HG02642 (cell line): Measurements from ENCODE around the gene STARD13.

Source experiments
- ATAC-seq: cut with Tn5 transposase; IDR thresholded peaks from one replicate; pipeline ENCODE4 v1.9.1; 2021; ENCODE audit warnings: mild to moderate bottlenecking; ENCODE audit not compliant: unreplicated experiment, poor library complexity

The STARD13 gene

DNA sequence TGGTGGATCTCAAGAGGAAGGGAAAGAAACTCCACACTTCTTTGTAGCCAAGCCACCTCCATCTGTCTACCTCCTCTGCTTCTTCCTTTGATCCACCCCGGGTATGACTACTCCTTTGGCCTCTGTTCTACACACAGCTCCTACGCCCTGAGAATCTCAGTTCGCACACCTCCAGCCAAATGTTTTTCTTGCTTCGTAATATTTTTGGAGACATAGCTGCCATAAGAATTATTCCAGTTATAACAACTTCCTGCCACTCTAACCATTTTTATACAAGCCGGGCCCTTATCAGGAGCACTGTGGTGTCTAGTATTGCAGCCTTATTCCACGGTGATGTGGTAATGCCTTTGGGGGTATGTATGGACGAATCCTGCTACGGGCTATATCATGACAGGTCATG lies 126.7 kb downstream of the STARD13 start:
- no peak for ATAC-seq

DNA sequence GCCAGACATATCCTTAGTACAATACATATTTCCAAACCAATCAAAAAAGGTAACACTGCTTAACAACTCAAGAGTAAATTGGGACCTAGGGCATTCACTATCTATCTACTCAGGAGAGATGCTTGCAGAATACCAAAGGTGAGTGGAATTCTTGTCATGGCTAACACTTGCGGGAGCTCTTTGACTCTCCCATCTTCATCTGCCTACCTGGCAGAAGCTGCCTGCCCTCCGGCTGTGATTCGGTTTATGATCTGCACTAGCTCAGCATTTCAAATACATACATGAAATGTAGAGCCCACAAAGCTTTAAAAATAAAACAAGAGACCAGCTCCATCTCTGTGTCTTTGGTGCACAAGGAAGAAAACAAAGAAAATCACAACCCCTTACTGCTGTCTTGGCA lies 127.3 kb downstream of the STARD13 start:
- no peak for ATAC-seq

DNA sequence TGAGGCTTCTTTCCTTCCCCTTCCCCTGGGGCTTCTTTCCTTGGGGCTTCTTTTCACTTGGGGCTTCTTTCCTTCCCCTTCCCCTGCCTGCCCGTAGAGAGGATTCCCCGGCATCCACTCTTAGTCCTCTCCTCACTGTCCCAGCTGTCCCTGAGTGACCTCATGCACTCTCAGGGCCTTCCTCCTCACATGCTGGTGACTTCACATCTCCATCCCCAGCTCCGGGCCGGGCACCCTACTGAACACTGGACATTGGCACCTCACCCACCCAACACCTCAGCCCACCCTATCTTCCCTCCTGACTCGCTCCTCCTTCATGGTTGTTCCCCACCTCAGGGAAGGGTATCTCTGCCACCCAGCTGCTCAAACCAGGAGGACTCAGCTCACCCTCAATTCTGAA lies 130.6 kb downstream of the STARD13 start:
- ATAC-seq = no peak

DNA sequence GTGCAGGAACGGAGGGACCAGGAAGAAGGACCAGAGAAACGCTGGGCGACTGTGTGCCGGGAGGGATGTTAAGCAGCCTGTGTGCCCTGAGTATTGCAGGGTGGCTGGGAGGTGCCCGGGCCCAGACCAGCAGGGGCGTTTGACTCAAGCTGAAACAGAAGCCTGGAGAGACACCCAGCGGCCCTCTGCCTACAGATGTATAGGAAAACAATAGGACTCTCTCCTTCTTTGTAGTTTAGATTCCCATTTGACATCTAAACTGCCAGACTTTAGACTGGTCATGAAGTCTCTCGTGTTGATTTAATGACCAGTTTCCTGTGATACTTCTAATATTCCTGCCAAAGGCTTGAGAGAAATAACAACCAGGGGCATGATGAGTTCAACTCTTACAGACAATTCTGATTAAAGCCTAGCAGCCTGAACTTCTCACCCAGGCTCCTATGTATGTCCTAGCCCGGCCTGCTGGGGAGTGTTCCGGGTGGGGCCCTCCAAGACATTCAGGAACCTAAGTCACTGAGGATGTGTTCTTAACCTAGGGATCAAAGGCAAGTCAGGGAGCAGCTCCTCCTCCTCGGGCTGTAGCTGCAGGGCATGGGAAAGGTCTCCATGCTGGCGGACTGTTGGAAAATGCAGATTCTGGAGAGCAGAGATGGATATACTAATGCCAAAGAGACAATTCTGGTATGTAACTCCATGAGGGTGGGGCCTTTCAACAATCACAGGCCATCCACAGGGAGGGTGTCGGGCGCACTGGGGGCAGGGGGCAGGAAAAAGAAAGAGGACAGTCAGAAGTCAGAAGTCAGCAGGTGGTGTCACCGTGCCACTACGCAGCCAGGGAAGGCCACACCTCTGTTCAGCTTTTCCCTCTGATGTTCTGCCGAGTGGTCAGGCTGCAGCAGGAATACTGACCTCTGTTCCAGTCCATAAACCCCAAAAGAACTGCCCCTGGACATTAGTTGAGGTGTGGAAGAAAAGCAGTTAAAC lies 131.8 kb downstream of the STARD13 start:
- no peak for ATAC-seq

DNA sequence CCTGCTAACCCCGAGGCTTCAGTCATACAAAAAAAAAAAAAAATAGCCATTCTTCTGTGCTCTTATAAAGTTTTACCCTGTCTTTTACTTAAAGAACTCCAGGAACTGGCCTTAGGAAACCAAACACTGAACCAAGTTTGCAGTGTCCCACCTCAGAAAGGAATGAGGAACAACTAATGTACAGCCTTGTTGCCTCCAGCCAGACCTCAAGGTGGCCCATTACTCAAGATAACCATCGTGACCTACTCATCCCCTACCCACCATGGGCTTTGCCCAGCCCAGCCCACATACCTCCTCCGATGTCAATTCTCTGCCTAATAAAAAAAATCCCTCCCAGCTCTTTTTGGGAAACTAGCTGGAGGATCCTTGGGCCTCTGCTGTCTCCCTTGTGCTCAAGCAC lies 133.2 kb downstream of the STARD13 start:
- no peak for ATAC-seq

DNA sequence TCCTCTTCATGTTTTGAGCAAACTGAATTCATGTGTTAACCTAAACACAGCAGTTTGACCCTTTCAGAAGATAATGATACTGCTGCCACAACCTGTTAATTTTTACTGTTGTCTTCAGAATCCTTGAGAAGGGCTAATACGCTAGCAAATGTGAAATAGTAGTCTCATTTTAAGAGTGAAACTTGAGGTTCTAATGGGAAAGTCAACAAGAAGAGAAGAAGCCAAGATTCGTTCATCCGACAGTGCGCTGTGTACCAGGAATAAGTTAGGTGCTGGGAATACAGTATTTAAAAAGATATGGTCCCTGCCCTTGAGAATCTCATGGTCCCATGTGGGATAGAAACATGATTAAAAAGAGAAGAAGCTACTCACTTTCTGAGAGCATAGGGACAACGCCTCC lies 134.9 kb downstream of the STARD13 start:
- no peak for ATAC-seq

DNA sequence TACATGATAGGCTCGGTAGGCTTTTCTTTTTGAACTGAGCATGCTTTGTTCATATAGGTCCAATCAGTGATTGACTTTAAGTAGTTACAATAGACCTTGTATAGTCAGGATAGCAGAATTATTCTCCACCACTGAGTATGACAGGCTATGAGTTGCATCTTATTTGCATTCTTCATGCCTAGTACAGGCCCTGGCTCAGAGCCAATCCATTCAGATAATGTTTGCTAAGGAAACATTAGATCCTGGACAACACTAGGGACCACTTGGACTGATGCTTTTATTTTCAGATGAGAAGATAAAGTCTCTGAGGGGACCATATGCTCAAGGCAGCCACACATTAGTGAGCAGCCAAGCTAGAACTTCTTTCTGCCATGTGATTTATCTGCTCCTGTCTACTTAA lies 135.4 kb downstream of the STARD13 start:
- no peak for ATAC-seq

DNA sequence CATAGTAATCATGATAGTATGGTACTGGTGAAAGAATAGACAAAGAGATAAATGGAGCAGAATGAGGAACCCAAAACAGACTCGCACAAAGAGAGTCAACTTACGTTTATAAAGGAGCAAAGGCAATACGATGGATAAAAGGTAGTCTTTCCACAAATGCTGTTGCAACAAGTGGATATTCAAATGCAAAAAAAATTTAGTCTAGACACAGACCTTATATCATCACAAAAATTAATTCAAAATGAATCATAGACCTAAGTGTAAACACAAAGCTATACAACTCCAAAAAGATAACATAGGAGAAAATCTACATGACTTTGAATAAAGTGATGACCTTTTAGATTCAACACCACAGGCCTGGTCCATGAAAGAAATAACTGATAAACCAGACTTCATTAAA lies 137.7 kb downstream of the STARD13 start:
- ATAC-seq = no peak

DNA sequence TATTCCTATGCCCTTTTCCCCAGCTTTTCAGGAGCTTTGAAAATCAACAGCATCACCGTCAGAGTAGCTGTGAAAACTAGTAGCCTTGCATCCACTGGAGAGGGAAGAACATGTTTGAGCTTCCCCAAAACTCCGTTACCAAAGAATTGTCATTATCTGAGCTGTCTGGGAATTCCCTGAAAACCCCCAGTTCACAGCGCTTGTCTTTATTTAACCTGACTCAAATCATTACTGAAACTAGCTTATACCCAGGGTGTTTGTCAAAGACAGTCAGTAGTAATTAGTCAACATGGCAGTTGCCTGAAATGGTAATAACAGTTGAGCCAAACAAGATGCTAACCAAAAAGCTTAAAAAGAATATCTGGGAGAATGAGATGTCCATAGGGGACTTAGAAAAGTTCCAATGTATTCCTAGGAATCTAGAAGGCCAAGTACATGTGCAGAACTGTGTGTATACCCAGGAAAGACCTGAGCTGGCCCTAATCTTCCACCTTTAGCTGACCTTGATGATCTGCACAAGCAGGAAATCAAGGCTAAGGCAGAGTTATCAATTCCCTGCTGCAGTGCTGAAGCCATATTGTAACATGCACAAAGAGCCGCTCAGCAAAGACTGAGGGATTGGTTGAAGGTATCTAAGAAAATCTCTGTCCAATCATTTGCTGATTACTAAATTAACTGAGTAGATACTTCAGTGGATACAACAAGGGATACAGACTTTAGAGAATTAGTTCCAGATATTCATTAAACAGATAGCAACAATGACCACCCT lies 138.5 kb downstream of the STARD13 start:
- peak; percentile 91 for ATAC-seq

DNA sequence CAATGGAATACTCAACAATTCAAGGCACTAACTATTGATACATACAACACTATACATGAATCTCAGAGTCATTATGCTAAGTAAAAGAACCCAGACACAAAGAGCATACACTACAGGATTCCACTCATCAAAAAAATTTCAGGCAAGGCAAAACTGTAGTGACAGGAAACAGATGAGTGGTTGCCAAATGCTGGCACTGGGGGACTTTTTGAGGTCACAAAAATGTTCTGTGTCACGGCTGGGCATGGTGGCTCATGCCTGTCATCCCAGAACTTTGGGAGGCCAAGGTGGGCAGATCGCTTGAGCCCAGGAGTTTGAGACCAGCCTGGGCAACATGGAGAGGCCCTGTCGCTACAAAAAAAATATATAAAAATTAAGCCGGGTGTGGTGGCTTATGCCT lies 139.9 kb downstream of the STARD13 start:
- no peak for ATAC-seq

DNA sequence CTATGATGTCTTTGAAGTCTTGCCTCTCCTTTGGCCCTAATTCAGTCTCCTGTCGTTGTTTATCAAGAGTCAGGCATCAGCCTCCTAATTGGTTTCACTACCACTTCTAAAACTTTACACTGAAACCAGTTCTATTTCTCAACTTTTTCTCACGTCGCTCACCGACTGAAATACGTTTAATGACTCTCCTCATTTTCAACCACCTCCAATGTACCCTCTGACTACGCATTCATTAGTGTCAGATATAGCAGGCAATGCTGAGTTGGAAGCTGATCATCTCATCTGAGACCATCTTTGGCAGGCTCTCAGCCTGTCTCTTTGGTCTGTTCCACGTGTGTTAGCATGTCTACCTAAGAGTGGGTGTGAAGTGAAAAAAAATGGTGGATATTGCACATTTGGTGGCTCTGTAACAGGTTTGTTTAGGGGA lies 141.2 kb downstream of the STARD13 start:
- no peak for ATAC-seq

DNA sequence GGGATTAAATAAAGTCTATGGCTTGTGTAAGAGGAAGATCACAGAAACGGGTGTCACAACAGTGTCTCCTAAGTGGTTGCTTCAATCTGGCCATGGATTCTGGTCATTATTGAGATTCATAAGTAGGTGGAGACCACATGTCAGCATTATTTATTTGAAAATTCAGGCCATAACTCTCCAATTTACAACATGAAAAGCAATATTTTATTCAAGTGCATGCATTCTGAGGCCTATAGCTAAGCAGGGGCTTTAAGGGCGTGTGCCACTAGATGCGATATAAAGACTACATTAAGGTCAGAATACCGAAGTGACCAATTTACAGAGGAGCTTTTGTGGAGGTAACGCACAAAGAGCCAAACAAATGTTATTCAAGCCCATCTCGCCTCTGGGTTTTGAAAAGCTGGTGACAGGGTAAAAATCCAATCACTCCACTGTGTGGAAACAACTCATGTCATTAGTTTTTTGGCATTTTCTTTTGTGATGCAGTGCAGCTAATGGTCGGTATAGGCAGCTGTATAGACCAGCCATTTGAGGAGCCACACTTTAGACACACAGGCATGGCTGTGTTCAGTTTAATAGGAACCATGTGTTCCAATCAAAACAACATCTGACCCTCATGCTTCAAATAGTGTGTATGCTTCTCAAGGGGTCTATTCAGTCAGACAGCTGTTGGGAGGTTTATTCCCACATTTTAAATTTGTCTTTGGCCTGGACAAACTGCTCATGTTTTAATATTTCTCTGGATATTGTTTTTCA lies 145.6 kb downstream of the STARD13 start:
- ATAC-seq = no peak

DNA sequence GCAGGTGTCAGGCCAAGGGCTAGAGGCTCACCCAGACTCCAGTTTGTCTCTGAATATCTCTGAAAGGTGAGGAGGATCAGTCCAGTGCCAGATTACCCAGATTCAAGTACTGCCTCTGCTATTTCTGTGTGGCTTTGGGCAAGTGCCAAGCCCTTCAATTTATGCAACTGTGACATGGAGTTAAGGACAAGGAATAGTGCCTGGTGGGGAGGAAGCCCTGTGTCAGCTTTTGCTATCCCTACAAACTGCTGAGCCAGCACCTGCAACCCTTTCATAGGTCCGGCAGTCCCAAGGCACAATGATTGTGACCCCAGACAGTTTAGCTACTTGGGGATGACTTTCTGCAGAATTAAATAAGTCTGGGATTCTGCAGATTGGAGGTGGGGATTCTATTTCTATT lies 146.4 kb downstream of the STARD13 start:
- no peak for ATAC-seq

DNA sequence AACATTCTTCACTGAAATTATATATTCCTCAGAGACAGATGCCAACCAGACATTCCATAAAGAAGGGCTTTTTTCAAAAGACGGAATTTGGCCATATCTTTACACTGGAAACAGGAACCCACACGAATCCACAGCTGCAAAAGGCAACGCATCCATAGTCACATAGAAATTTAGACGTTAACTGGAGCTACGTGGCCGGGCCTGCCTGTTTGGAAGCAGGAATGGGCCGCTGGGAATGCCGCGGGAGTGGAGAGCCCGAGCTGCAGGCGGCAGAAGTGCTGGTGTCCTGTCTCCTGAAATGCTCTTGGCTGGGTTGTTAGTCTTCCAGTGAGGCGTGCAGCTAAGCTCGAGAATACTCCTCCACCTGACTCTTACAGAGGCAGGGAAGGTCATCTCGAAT lies 147.1 kb downstream of the STARD13 start:
- ATAC-seq = no peak

DNA sequence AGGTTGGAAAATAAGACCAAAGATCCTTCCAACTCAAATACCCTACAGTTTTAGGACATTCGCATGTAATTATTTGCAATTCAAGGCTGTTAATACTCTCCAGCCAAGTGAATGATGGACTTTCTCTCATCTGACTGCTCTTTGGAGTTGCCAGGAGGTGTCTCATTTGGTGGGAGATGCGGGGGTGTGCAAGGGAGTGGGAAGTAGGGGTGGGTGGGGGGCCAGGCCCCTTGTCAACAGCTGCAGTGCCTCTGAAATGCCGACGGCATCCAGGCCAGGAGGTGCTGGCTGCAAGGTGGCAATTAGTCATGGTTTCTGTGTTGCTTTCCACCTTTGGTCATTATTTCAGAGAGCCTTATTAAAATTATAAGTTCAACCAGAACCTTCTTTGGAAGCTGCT lies 147.8 kb downstream of the STARD13 start:
- ATAC-seq = no peak

DNA sequence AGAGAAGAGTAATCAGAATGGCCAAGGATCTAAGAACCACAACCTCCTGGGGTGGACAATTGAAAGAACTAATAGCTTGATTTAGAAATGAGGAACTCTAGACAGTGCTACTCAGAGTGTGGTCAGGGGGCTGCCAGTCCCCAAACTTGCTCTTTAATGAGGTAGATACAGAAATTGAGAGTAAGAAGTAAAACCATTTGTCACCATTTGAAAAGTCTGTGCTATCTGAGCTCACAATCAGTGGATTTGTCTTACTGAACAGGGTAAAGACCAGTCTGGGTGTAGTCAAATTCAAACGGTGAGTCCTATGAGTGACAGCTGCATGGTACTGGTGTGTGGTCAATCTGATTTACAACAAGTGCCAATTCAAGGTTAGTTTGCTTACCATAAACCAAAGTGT lies 150.5 kb downstream of the STARD13 start:
- no peak for ATAC-seq

DNA sequence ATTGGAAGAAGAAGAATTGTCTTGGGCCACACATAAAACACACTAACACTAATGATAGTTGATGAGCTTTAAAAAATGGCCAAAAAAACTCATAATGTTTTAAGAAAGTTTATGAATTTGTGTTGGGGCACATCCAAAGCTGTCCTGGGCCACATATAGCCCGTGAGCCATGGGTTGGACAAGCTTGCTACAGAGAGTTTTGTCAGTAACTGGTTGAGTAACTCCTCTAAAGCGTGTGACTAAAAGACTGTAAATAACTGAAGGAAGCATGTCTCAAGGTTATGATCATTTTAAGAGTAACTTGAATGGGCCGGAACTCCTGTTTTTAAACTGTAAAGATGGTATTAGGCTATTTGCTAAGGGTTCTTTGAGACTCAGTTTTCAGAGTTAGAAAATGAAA lies 151.3 kb downstream of the STARD13 start:
- no peak for ATAC-seq

DNA sequence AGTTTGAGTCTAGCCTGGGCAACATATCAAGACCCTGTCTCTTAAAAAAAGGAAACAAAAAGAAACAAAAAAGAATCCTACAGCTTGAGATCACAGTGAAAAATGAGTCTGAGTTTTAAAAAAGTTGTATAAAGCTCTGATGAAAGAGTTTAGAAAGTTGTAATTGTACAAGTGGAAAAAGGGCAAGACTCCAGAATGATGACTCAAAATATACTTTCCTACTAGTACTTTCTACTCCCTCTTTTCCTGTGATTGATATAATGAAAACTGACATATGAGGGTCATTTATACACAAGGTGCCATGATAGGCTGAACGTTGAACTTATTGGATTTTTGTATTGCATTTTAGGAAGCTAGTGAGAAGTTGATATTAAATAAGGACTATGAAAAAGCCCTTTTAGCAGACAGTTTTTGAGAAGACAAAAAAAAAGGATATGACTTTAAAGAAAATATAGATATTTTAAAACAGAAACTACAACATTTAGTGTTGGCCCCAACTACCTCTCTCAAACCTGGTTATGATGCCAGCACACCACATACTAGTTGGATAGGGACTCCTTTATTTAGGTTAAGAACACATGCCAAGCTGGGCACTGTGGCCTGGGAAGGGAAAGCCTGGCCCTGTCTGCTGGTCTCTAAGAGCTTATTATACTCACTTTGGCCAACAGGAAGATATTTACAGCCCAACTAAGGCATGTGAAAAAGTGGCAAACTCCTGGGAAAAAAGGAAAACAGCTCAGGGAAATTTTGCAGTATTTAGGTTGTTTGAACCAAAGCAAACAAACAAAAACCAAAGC lies 152.7 kb downstream of the STARD13 start:
- no peak for ATAC-seq

DNA sequence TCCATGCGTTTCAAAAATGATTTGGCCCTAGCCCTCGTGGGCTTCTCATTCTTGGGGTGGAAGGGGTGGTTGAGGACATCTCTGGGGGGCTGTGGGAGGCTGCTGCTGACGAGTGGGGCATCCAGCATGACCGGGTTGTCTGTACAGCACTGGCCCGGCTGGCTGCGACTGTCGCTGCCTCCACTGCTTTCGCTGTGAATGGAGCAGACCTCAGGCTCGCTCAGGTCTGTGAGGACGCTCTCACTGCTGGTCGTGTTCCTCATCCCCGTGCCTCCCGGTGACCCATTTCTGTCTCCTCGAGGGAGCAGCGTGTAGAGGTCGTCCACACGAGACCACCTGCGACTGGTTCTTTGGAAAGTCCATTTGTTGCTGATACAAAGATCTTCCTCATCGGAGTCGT lies 155.7 kb downstream of the STARD13 start:
- no peak for ATAC-seq
